Fibroblast of lung (primary cell): Measurements from ENCODE around the gene FBXW5.

Experiments used
- CTCF ChIP-seq, 2 donors: IDR thresholded peaks in 1 of 2; conservative IDR thresholded peaks in 1 of 2; 1 replicate in 1 of 2; 2 replicates in 1 of 2; pipeline ENCODE4 v1.5.1; 2011 to 2012; ENCODE audit warnings: low read length in 2 of 2, control low read depth in 1 of 2, inconsistent platforms in 1 of 2, low read depth in 1 of 2, mild to moderate bottlenecking in 1 of 2
- EZH2 ChIP-seq: IDR thresholded peaks from 2 replicates; pipeline ENCODE4 v1.5.1; 2012; ENCODE audit warnings: low read length, control low read depth, mild to moderate bottlenecking; ENCODE audit errors: missing control alignments

GRCh38 chr9:136899196-136899595, 45.3 kb downstream of the FBXW5 start:
- no peak for TF ChIP-seq CTCF (conservative IDR thresholded peaks at IDR 0.05 in 1 of 2, IDR thresholded peaks at IDR 0.05 in 1 of 2; ENCODE audit: low read depth in 1 of 2, low read length in 2 of 2)
- no peak for TF ChIP-seq EZH2
